Measurements from ENCODE around the gene RYR2. TPM values are rescaled to one million over a fixed set of nuclear protein-coding genes. Genes with fewer than 3 reads are reported as not detected.
A peak's percentile ranks its signal among the peaks of the same experiment; 100 is the strongest.

The RYR2 gene
- total and polyA plus RNA-seq, 2 of the 8 experiments (the other 6 are each of a cell fraction or from before 2014, with no cell fraction given): 1.3 to 4.4 TPM

DNA sequence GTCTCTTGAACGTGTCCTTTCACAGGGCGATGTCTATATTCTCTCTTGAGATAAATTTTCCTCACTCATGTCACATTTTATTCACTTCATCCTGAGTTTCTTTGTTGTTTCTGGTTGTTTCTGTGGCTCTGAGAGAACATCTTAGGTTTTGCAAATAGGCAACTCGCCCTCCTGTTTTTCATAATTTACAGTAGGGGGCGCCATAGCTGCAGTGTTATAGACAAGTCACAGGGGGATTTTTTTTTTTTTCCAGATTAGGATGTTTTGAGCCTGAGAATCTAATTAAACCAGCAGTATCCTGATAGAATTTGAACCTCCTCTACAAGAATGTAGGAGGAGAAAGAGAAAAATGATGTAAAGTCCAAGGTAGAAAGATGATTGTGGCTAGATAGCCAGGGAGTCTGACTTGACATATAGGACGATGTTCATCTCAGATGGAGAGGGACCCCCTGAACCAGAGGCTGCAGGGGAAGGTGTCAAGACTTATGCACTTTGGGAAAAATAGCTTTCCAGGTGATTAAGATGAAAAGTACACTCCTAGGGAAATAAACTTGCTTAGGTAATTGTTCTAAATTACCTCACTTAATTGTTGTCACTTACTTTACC is 772.4 kb downstream of the RYR2 start:
- Histone ChIP-seq H2BK120ac (replicated peaks; ENCODE audit: low read depth, low read length) (no peak overlapping the region), H2AK5ac (ENCODE audit: low read depth, low read length) (no peak overlapping the region), H3K4me3 (ENCODE audit: extremely low read depth in 1 of 4, insufficient read depth in 2 of 4, low read depth in 3 of 4, low read length in 4 of 4) (no peak overlapping the region), H2BK12ac (ENCODE audit: low read depth, low read length) (no peak overlapping the region), H3K36me3 (ENCODE audit: control insufficient read depth in 2 of 4, insufficient read depth in 4 of 4, low read length in 3 of 4) (no peaks in the 10 kb centered on the region), H2BK20ac (ENCODE audit: low read length) (no peak overlapping the region), H2BK5ac (ENCODE audit: low read depth, low read length) (no peak overlapping the region), H3K56ac (replicated peaks; ENCODE audit: insufficient read length, low read depth, low read length) (no peak overlapping the region), H3K79me2 (ENCODE audit: control insufficient read depth in 1 of 2, insufficient read depth in 2 of 2, low read length in 2 of 2) (no peaks in the 10 kb centered on the region), H3K27ac (ENCODE audit: low read depth, low read length) (no peak overlapping the region), H4K8ac (ENCODE audit: extremely low read depth, insufficient read depth, low read length) (no peak overlapping the region), H2AFZ (ENCODE audit: low read length) (no peak overlapping the region), H4K20me1 (replicated peaks in 1 of 2; ENCODE audit: control insufficient read depth in 1 of 2, insufficient read depth in 2 of 2, low read length in 2 of 2) (no peaks in the 10 kb centered on the region), H4K91ac (replicated peaks; ENCODE audit: insufficient read length, low read length) (no peak overlapping the region), H3K27me3 (replicated peaks in 1 of 4; ENCODE audit: control insufficient read depth in 3 of 4, extremely low read depth in 1 of 4, insufficient read depth in 3 of 4, low read length in 3 of 4) (no peaks in the 10 kb centered on the region), H3K4me2 (ENCODE audit: insufficient read depth in 1 of 2, low read depth in 2 of 2, low read length in 2 of 2) (no peak overlapping the region), H3K14ac (ENCODE audit: insufficient read length) (no peak overlapping the region), H3K18ac (ENCODE audit: extremely low read depth, low read length) (no peak overlapping the region), H3K9ac (replicated peaks in 1 of 4; ENCODE audit: extremely low read depth in 1 of 4, low read depth in 3 of 4, low read length in 3 of 4) (no peak overlapping the region), H3K9me3 (ENCODE audit: insufficient read depth in 2 of 2, low read depth in 1 of 2, low read length in 1 of 2) (no peaks in the 10 kb centered on the region), H4K5ac (ENCODE audit: insufficient read length, low read depth, low read length) (no peak overlapping the region), H3K4ac (replicated peaks; ENCODE audit: insufficient read length, low read depth, low read length) (no peak overlapping the region), H3K79me1 (ENCODE audit: low read depth, low read length) (no peaks in the 10 kb centered on the region), H3K4me1 (replicated peaks in 1 of 4; ENCODE audit: control insufficient read depth in 3 of 4, insufficient read depth in 4 of 4, low read length in 3 of 4) (no peaks in the 10 kb centered on the region; a peak in 1 of 7 replicates), H3K23me2 (ENCODE audit: low read depth, low read length) (no peaks in the 10 kb centered on the region), H2BK15ac (ENCODE audit: low read length) (no peak overlapping the region), H3K23ac (ENCODE audit: insufficient read length) (no peak overlapping the region)
- POLR2A ChIA-PET (ENCODE audit: partially characterized antibody): no interaction called here
- CTCF ChIA-PET (ENCODE audit: partially characterized antibody): interaction anchor here (0.6 to 2.8 kb wide), 14 partner anchors 14 to 931 kb away, joined by 3 to 5 read pairs (median 4); no protein-coding TSS in a partner anchor
- no peak for FAIRE-seq
- 30% methylated on average over 5 of the region's 5 CpGs; no CpG with 5 or more reads in 1 of the 2 experiments for WGBS, 2 experiments (ENCODE audit: extremely low coverage in 1 of 2, insufficient coverage in 1 of 2, insufficient read length in 1 of 2, insufficient replicate concordance in 2 of 2, low coverage in 1 of 2, low lambda C conversion rate in 2 of 2, missing lambda C conversion rate in 1 of 2)
- DNase-seq (ENCODE audit: low read depth in 1 of 2, low spot score in 2 of 2): no peak
- no peak for TF ChIP-seq SAP30 (IDR thresholded peaks at IDR 0.05; ENCODE audit: insufficient read depth, insufficient replicate concordance, low read length)
- TF ChIP-seq CREB1 (IDR thresholded peaks at IDR 0.05): no peak
- TF ChIP-seq ASH2L (IDR thresholded peaks at IDR 0.05; ENCODE audit: low read length): no peak
- peak; percentile 64 to 74 for TF ChIP-seq RAD21 (IDR thresholded peaks at IDR 0.05 in 1 of 2, conservative IDR thresholded peaks at IDR 0.05 in 1 of 2; ENCODE audit: low read depth in 2 of 2, low read length in 2 of 2)
- no peak for TF ChIP-seq TAF7 (optimal IDR thresholded peaks at IDR 0.05; ENCODE audit: borderline replicate concordance, low read depth, low read length)
- peak in 2 of 3 experiments; percentile 58 to 59; a peak in 3 of 4 replicates for TF ChIP-seq CTCF (IDR thresholded peaks at IDR 0.05; ENCODE audit: control extremely low read depth in 1 of 3, insufficient read depth in 1 of 3, low read depth in 1 of 3, low read length in 3 of 3)
- TF ChIP-seq CBX5 (IDR thresholded peaks at IDR 0.05; ENCODE audit: low read depth, low read length): no peak
- TF ChIP-seq JUN (IDR thresholded peaks at IDR 0.05; ENCODE audit: low read depth, low read length): no peak
- no peak for TF ChIP-seq KDM1A (IDR thresholded peaks at IDR 0.05; ENCODE audit: borderline replicate concordance, low read length)
- no peak for TF ChIP-seq FOSL1 (IDR thresholded peaks at IDR 0.05; ENCODE audit: insufficient read depth, low read depth, low read length)
- TF ChIP-seq BRCA1 (IDR thresholded peaks at IDR 0.05; ENCODE audit: low read depth, low read length): no peak
